Naive thymus-derived CD4-positive, alpha-beta T cell (primary cell): ENCODE data around the gene NEU4. TPM values are rescaled to one million over a fixed set of nuclear protein-coding genes. Genes with fewer than 3 reads are reported as not detected.

ENCODE experiments used
- ATAC-seq: fragments of 150-1000 bp; cut with Tn5 transposase; 2 replicates; pipeline ENCODE4 v1.10.0; 2021; ENCODE audit warnings: mild to moderate bottlenecking, moderate library complexity
- CTCF ChIA-PET: fragments of 350-600 bp; sonication (Branson Sonifier 250); formaldehyde crosslinking; loops from one replicate; lab custom pipeline; 2021; ENCODE audit warnings: antibody characterized with exemption; lab: Charles Lee
- POLR2A ChIA-PET: fragments of 350-600 bp; sonication (Branson Sonifier 250); formaldehyde crosslinking; loops from one replicate; lab custom pipeline; 2021; ENCODE audit warnings: antibody characterized with exemption, inconsistent platforms; lab: Charles Lee
- DNase-seq, 9 donors: peaks; one replicate each; pipeline versions ENCODE4 v3.0.0 to v3.0.0-alpha.2; 2020 to 2022; ENCODE audit warnings: mixed read lengths in 1 of 9
- H3K27ac ChIP-seq: one replicate; pipeline ENCODE4 v1.7.0; 2013; ENCODE audit warnings: mild to moderate bottlenecking, low read depth, low read length, moderate library complexity
- H3K27me3 ChIP-seq, 2 donors: one replicate each; pipeline ENCODE4 v1.7.0; 2013; ENCODE audit warnings: low read length in 2 of 2, mild to moderate bottlenecking in 2 of 2, moderate library complexity in 2 of 2; ENCODE audit not compliant: control insufficient read depth in 2 of 2, insufficient read depth in 2 of 2
- H3K36me3 ChIP-seq, 3 experiments: 1 replicate in 2 of 3; 2 replicates in 1 of 3; pipeline ENCODE4 v1.7.0; 2013; ENCODE audit warnings: low read length in 3 of 3, mild to moderate bottlenecking in 3 of 3, moderate library complexity in 1 of 3; ENCODE audit not compliant: insufficient read depth in 3 of 3, control insufficient read depth in 2 of 3
- H3K4me1 ChIP-seq, 2 donors: one replicate each; pipeline ENCODE4 v1.7.0; 2013; ENCODE audit warnings: low read length in 2 of 2, mild to moderate bottlenecking in 2 of 2, moderate library complexity in 1 of 2; ENCODE audit not compliant: control insufficient read depth in 2 of 2, insufficient read depth in 2 of 2
- H3K4me3 ChIP-seq: 2 replicates; pipeline ENCODE4 v1.7.0; 2013; ENCODE audit warnings: mild to moderate bottlenecking, low read length
- H3K9me3 ChIP-seq, 3 experiments: 1 replicate in 2 of 3; 2 replicates in 1 of 3; pipeline ENCODE4 v1.7.0; 2013; ENCODE audit warnings: low read length in 3 of 3; ENCODE audit not compliant: control insufficient read depth in 2 of 3
- H3K27ac Mint-ChIP-seq, 9 donors: one replicate each; pipeline ENCODE4 v1.8.0; 2020 to 2022; ENCODE audit warnings: mixed read lengths in 9 of 9, mild to moderate bottlenecking in 8 of 9, moderate library complexity in 5 of 9, inconsistent platforms in 2 of 9
- H3K27me3 Mint-ChIP-seq, 5 donors: one replicate each; pipeline ENCODE4 v1.8.0; 2021 to 2022; ENCODE audit warnings: mixed read lengths in 5 of 5, mild to moderate bottlenecking in 1 of 5
- H3K36me3 Mint-ChIP-seq, 5 donors: one replicate each; pipeline ENCODE4 v1.8.0; 2020 to 2022; ENCODE audit warnings: mixed read lengths in 5 of 5, mild to moderate bottlenecking in 3 of 5, inconsistent platforms in 1 of 5
- H3K4me1 Mint-ChIP-seq, 7 donors: one replicate each; pipeline ENCODE4 v1.8.0; 2020 to 2022; ENCODE audit warnings: mixed read lengths in 7 of 7, mild to moderate bottlenecking in 3 of 7, inconsistent platforms in 1 of 7
- H3K4me3 Mint-ChIP-seq, 10 donors: one replicate each; pipeline ENCODE4 v1.8.0; 2020 to 2022; ENCODE audit warnings: mild to moderate bottlenecking in 10 of 10, mixed read lengths in 10 of 10, moderate library complexity in 6 of 10, inconsistent platforms in 2 of 10
- H3K9me3 Mint-ChIP-seq, 11 donors: one replicate each; pipeline ENCODE4 v1.8.0; 2020 to 2022; ENCODE audit warnings: mixed read lengths in 11 of 11, mild to moderate bottlenecking in 4 of 11, inconsistent platforms in 1 of 11, moderate library complexity in 1 of 11
- intact Hi-C, 2 donors: fragments of 100-400 bp; cut with micrococcal nuclease; formaldehyde crosslinking; loops; one replicate each; pipeline ENCODE4 v1.15.1; 2023
- polyA plus RNA-seq, 2 donors: library from polyadenylated mRNA; unstranded; fragments of 300-500 nt; fragmentation: Illumina TruSeq; gene quantifications; one replicate each; pipeline ENCODE4 v1.2.3, GENCODE V29; 2021
- total RNA-seq, 6 experiments: library from RNA in 5 of 6; stranded (reverse) in 5 of 6; gene quantifications; 1 replicate in 5 of 6; 2 replicates in 1 of 6; pipeline ENCODE4 v1.2.3 and lab custom pipeline; 2021 to 2026

Gene NEU4
- total and polyA plus RNA-seq, 7 experiments from 2014 or later = 1.1 to 13.9 (median 1.2) TPM; not detected in 4

DNA sequence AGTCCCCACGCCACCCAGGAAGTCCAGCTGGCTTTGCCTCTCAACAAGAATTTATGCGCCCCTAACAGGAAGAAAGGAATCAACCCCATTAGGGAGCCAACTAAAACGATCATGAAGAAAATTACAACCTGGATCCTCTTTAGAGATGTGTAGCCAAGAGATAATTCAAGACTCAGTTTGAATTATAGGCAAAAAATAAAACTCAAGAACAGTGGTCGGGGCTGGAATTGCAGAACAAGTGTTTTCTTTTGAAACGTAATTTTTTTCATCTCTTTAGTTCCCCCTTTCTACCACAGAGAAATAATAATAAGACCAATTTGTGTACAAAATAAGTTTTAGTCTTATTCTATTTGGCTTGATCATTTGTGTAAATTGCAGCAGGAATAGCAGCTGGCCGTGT is 27.3 kb downstream of the NEU4 start:
- peaks cover 0 to 15% (median 6%) of the 10 kb centered on the region in 7 donors for H3K4me1 Mint-ChIP-seq
- Histone ChIP-seq H3K9me3 (no peaks in the 10 kb centered on the region), H3K36me3 (no peaks in the 10 kb centered on the region), H3K27ac (no peak overlapping the region), H3K4me3 (no peak overlapping the region), H3K27me3 (no peaks in the 10 kb centered on the region), H3K4me1 (no peaks in the 10 kb centered on the region)
- no peak overlapping the region for H3K4me3 Mint-ChIP-seq
- no peak overlapping the region for H3K27ac Mint-ChIP-seq
- CTCF ChIA-PET = interaction anchor here (0.6 kb wide), 1 partner anchor 185 kb away, joined by 3 read pairs; no protein-coding TSS in a partner anchor
- POLR2A ChIA-PET = no interaction called here
- DNase-seq = no peak
- H3K9me3 Mint-ChIP-seq = no peaks in the 10 kb centered on the region
- ATAC-seq = no peak
- intact Hi-C loops = no loop called here
- H3K36me3 Mint-ChIP-seq = peaks cover 0 to 2% (median 0%) of the 10 kb centered on the region in 5 donors
- H3K27me3 Mint-ChIP-seq = peaks cover 0 to 44% (median 0%) of the 10 kb centered on the region in 5 donors

- Mint-ChIP-seq H3K36me3 (peaks cover 0 to 2% (median 0%) of the 10 kb centered on the region in 5 donors), H3K4me1 (peaks cover 0 to 15% (median 6%) of the 10 kb centered on the region in 7 donors), H3K27ac (no peak overlapping the region), H3K4me3 (no peak overlapping the region), H3K27me3 (peaks cover 0 to 38% (median 0%) of the 10 kb centered on the region in 5 donors), H3K9me3 (peaks cover 0 to 2% (median 0%) of the 10 kb centered on the region in 11 donors)
- intact Hi-C loops = no loop called here
- DNase-seq = no peak
- ChIA-PET CTCF (interaction anchor here (1.0 kb wide), 1 partner anchor 9 kb away, joined by 3 read pairs; no protein-coding TSS in a partner anchor), POLR2A (no interaction called here)
- H3K9me3 ChIP-seq = no peaks in the 10 kb centered on the region
- H3K4me1 ChIP-seq = no peaks in the 10 kb centered on the region
- no peaks in the 10 kb centered on the region for H3K27me3 ChIP-seq
- ATAC-seq = no peak
- no peak overlapping the region for H3K4me3 ChIP-seq
- H3K27ac ChIP-seq = no peak overlapping the region
- H3K36me3 ChIP-seq = no peaks in the 10 kb centered on the region
Measured at GRCh38 chr2:241837197-241837965, 28.4 kb downstream of the NEU4 start.

- H3K27me3 Mint-ChIP-seq = peaks cover 0 to 20% (median 0%) of the 10 kb centered on the region in 5 donors
- Histone ChIP-seq H3K9me3 (no peaks in the 10 kb centered on the region), H3K27me3 (no peaks in the 10 kb centered on the region), H3K36me3 (no peaks in the 10 kb centered on the region), H3K4me3 (no peak overlapping the region), H3K27ac (no peak overlapping the region), H3K4me1 (peaks cover 20 to 28% of the 10 kb centered on the region in 2 donors)
- ATAC-seq = no peak
- peak overlapping the region in 1 of 9 donors; percentile 38 for H3K27ac Mint-ChIP-seq
- peaks cover 24 to 44% (median 31%) of the 10 kb centered on the region in 7 donors for H3K4me1 Mint-ChIP-seq
- POLR2A ChIA-PET = interaction anchor here (0.6 to 0.9 kb wide), 3 partner anchors 38 to 203 kb away, joined by 3 to 6 read pairs (median 3); no protein-coding TSS in a partner anchor
- intact Hi-C loops = loop anchor here in 1 of 2 donors (5.0 kb wide), 1 partner anchor 41 kb away; no protein-coding TSS in a partner anchor
- CTCF ChIA-PET = interaction anchor here (1.4 kb wide), 1 partner anchor 38 kb away, joined by 4 read pairs; no protein-coding TSS in a partner anchor
- no peak for DNase-seq
- peaks cover 0 to 2% (median 0%) of the 10 kb centered on the region in 5 donors for H3K36me3 Mint-ChIP-seq
- peak overlapping the region in 2 of 10 donors; percentile 38 to 45 for H3K4me3 Mint-ChIP-seq
- H3K9me3 Mint-ChIP-seq = peaks cover 0 to 2% (median 0%) of the 10 kb centered on the region in 11 donors
Measured at GRCh38 chr2:241841181-241842066, 32.4 kb downstream of the NEU4 start.

GRCh38 chr2:241842067-241842415 is 33.0 kb downstream of the NEU4 start:
- Histone ChIP-seq H3K36me3 (no peaks in the 10 kb centered on the region), H3K4me3 (no peak overlapping the region), H3K9me3 (no peaks in the 10 kb centered on the region), H3K27me3 (no peaks in the 10 kb centered on the region), H3K27ac (no peak overlapping the region), H3K4me1 (peaks cover 20 to 28% of the 10 kb centered on the region in 2 donors)
- ChIA-PET POLR2A (interaction anchor here (0.6 to 0.9 kb wide), 2 partner anchors 101 to 137 kb away, joined by 3 to 6 read pairs; no protein-coding TSS in a partner anchor), CTCF (no interaction called here)
- H3K36me3 Mint-ChIP-seq = peaks cover 0 to 2% (median 0%) of the 10 kb centered on the region in 5 donors
- H3K27me3 Mint-ChIP-seq = peaks cover 0 to 17% (median 0%) of the 10 kb centered on the region in 5 donors
- peak overlapping the region in 2 of 9 donors; percentile 26 to 88 for H3K27ac Mint-ChIP-seq
- H3K4me1 Mint-ChIP-seq = peaks cover 25 to 39% (median 32%) of the 10 kb centered on the region in 7 donors
- no peak for DNase-seq
- peak overlapping the region in 1 of 10 donors; percentile 21 for H3K4me3 Mint-ChIP-seq
- intact Hi-C loops = loop anchor here in 1 of 2 donors (5.0 kb wide), 1 partner anchor 40 kb away; no protein-coding TSS in a partner anchor
- ATAC-seq = no peak
- H3K9me3 Mint-ChIP-seq = peaks cover 0 to 2% (median 0%) of the 10 kb centered on the region in 11 donors

DNA sequence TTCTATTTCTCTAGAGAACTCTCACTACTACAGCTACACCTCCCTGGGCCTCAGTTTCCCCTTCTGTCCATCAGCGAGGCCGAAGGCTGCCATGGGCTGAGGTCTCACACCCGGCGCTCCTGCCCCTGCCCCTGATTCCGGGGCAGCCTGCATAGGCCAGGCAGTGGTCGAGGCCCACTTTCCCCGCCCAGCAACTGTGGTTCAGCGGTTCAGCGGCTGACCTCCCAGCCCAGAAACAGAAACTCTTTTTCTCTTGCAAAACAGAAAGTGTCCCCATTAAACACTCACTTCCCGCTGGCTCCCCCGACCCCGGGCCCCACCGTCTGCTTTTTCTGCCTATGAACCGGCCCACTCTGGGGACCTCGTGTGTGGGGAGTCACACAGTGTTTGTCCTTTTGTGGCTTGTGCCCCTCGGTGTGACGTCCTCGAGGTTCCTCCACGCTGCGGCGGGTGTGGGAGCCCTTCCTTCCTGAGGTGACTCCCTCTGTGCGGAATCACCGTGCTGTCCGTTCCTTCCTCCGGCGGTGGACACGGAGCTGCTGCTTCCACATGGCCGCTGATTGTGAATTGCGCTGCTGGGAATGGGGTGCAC is 33.7 kb downstream of the NEU4 start:
- ChIA-PET CTCF (no interaction called here), POLR2A (interaction anchor here (0.6 kb wide), 1 partner anchor 102 kb away, joined by 3 read pairs; no protein-coding TSS in a partner anchor)
- H3K9me3 Mint-ChIP-seq = peaks cover 0 to 2% (median 0%) of the 10 kb centered on the region in 11 donors
- H3K4me1 ChIP-seq = peaks cover 20 to 28% of the 10 kb centered on the region in 2 donors
- ATAC-seq (peak; percentile 77), DNase-seq (peak in 2 of 9 donors; percentile 12 to 57)
- H3K27ac Mint-ChIP-seq = peak overlapping the region; percentile 38 to 88 (median 76)
- peaks cover 0 to 10% (median 0%) of the 10 kb centered on the region in 5 donors for H3K27me3 Mint-ChIP-seq
- H3K36me3 ChIP-seq = no peaks in the 10 kb centered on the region
- peaks cover 21 to 37% (median 32%) of the 10 kb centered on the region in 7 donors for H3K4me1 Mint-ChIP-seq
- H3K36me3 Mint-ChIP-seq = peaks cover 0 to 2% (median 0%) of the 10 kb centered on the region in 5 donors
- peak overlapping the region; percentile 60 to 81 (median 76) for H3K4me3 Mint-ChIP-seq
- intact Hi-C loops = loop anchor here in 1 of 2 donors (5.0 kb wide), 1 partner anchor 40 kb away; no protein-coding TSS in a partner anchor
- H3K9me3 ChIP-seq = no peaks in the 10 kb centered on the region
- peak overlapping the region; percentile 16 for H3K27ac ChIP-seq
- no peaks in the 10 kb centered on the region for H3K27me3 ChIP-seq
- H3K4me3 ChIP-seq = peak overlapping the region; percentile 47
